Measurements from ENCODE around the gene COMTD1. TPM values are rescaled to one million over a fixed set of nuclear protein-coding genes. Genes with fewer than 3 reads are reported as not detected.

The COMTD1 gene
- total RNA-seq, 1 donor from 2014 or later = 22.0 TPM

DNA sequence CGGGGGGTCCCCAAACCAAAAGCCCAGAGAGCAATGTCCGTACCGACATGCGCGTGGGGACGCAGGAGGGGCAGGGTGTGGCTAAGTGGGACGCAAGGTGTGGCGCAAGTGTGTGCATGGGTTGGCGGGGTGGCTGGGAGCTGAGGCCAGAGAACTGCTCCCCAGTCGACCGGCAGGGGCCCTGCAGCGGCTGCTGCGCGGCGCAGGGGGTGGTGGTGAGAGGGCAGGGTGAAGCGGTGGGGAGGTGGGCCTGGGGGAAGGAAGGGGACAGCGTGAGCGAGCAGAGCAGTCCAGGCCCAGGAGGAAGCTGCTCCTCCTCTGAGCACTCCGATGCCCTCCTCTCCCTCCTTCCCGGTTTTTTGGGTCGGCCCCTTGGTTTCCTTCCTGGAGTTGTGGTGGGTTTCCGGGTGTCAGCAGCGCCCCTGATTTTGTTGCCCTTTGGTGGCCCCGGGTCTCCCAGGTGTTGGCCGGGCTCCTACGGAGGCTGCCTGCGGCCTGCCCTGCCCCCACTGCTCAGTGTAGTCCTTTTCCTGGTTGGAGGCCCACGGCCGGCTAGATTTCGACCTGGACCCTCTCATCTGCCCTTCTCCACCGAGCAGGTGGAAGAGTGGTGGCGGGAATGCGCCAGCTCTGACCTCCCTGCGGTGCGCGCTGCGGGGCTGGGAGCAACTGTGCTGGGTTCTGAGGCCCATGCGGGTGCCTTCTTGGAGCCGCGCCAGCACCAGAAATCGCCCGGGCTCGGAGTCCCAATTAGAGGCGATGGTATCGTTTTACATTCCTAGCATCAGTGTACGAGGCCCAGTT is 40.5 kb upstream of the COMTD1 start:
- H3K4me3 ChIP-seq (ENCODE audit: low read depth, low read length) = no peak overlapping the region
- peaks cover 2% of the 10 kb centered on the region for H3K27me3 ChIP-seq (ENCODE audit: control insufficient read depth, insufficient read depth, low read length)
- no peak for DNase-seq (ENCODE audit: low read depth)
- TF ChIP-seq, protein P1, sequence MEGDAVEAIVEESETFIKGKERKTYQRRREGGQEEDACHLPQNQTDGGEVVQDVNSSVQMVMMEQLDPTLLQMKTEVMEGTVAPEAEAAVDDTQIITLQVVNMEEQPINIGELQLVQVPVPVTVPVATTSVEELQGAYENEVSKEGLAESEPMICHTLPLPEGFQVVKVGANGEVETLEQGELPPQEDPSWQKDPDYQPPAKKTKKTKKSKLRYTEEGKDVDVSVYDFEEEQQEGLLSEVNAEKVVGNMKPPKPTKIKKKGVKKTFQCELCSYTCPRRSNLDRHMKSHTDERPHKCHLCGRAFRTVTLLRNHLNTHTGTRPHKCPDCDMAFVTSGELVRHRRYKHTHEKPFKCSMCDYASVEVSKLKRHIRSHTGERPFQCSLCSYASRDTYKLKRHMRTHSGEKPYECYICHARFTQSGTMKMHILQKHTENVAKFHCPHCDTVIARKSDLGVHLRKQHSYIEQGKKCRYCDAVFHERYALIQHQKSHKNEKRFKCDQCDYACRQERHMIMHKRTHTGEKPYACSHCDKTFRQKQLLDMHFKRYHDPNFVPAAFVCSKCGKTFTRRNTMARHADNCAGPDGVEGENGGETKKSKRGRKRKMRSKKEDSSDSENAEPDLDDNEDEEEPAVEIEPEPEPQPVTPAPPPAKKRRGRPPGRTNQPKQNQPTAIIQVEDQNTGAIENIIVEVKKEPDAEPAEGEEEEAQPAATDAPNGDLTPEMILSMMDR (IDR thresholded peaks at IDR 0.05; ENCODE audit: insufficient read depth, low read length, poor library complexity, severe bottlenecking) = no peak
- H3K36me3 ChIP-seq (ENCODE audit: control insufficient read depth, insufficient read depth, low read length) = no peaks in the 10 kb centered on the region

DNA sequence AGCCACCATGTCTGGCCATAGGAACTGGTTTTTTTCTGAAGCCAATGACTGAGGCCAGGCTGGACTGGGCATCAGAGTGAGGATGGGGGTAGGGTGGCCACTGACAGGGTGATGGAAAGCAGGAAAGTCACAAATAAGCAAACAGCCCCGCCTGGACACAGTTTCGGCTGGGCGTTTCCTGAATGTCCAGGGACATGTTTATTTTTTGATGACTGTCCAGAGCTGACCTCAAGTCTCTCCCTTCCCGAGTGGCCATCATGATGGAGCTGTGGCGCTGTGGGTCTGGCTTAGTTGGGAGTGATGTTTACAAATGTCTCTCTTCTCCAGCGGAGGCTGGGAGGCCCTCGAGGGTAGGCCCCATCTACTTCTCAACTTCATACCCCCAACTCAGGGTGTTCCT is 37.1 kb upstream of the COMTD1 start:
- Histone ChIP-seq H3K27me3 (ENCODE audit: control insufficient read depth, insufficient read depth, low read length) (peaks cover 2% of the 10 kb centered on the region), H3K36me3 (ENCODE audit: control insufficient read depth, insufficient read depth, low read length) (no peaks in the 10 kb centered on the region), H3K4me3 (ENCODE audit: low read depth, low read length) (no peak overlapping the region)
- DNase-seq (ENCODE audit: low read depth) = no peak
- TF ChIP-seq, protein P1 (IDR thresholded peaks at IDR 0.05; ENCODE audit: insufficient read depth, low read length, poor library complexity, severe bottlenecking) = no peak

DNA sequence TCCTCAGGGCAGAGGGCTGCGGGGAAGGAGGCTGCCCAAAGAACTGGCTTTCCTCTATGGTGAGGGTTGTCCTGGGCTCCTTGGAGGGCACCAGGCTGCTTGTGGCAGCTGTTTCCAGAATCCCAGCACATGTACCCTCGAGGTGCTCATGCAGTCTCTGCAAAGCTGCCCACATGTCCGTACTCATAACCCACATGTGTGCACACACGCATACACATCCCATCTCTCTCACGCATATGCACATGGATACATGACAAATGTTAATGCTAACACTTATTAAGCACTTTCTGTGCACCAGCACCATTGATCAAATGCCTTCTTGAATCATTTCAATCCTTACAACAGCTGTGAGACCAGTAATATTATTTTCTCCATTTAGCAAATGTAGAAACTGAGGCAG is 36.3 kb upstream of the COMTD1 start:
- no peak for DNase-seq (ENCODE audit: low read depth)
- H3K4me3 ChIP-seq (ENCODE audit: low read depth, low read length) = no peak overlapping the region
- H3K27me3 ChIP-seq (ENCODE audit: control insufficient read depth, insufficient read depth, low read length) = peaks cover 2% of the 10 kb centered on the region
- TF ChIP-seq, protein P1 (IDR thresholded peaks at IDR 0.05; ENCODE audit: insufficient read depth, low read length, poor library complexity, severe bottlenecking) = no peak
- H3K36me3 ChIP-seq (ENCODE audit: control insufficient read depth, insufficient read depth, low read length) = no peaks in the 10 kb centered on the region

DNA sequence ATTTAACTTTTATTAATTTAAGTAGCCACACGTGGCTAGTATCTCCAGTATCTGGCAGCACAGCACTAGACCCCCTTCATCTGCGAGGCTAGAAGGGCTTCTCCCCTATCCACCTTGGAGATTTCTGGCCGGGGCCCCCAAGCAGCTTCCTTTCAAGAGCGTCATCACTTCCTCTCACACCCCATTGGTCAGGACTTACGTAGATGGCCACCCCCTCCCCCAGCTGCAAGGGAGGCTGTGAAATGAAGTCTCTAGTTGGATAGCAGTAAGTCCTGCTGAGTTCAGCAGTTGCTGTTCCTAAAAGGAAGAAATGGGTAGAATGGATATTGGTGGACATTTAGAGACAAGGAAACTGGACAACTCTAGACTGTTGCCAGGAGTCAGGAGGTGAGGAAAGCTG is 33.8 kb upstream of the COMTD1 start:
- Histone ChIP-seq H3K27me3 (ENCODE audit: control insufficient read depth, insufficient read depth, low read length) (no peaks in the 10 kb centered on the region), H3K36me3 (ENCODE audit: control insufficient read depth, insufficient read depth, low read length) (no peaks in the 10 kb centered on the region), H3K4me3 (ENCODE audit: low read depth, low read length) (no peak overlapping the region)
- no peak for DNase-seq (ENCODE audit: low read depth)
- TF ChIP-seq, protein P1 (IDR thresholded peaks at IDR 0.05; ENCODE audit: insufficient read depth, low read length, poor library complexity, severe bottlenecking) = no peak

DNA sequence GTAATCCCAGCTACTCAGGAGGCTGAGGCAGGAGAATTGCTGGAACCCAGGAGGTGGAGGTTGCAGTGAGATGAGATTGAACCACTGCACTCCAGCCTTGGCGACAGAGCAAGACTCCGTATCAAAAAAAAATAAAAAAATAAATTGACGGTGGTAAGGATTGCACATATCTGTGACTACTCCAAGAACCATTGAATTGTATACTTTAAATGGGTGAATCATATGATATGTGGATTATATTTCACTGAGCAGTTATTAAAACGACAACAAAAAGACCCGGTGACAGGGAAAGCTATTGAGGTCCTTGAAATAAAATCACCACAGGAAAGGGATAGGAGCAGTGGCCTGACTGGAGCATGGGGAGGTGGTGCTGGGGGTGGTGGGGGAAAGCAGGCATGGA is 31.2 kb upstream of the COMTD1 start:
- H3K36me3 ChIP-seq (ENCODE audit: control insufficient read depth, insufficient read depth, low read length) = no peaks in the 10 kb centered on the region
- H3K4me3 ChIP-seq (ENCODE audit: low read depth, low read length) = no peak overlapping the region
- no peak for DNase-seq (ENCODE audit: low read depth)
- peaks cover 2% of the 10 kb centered on the region for H3K27me3 ChIP-seq (ENCODE audit: control insufficient read depth, insufficient read depth, low read length)
- TF ChIP-seq, protein P1 (IDR thresholded peaks at IDR 0.05; ENCODE audit: insufficient read depth, low read length, poor library complexity, severe bottlenecking) = no peak

DNA sequence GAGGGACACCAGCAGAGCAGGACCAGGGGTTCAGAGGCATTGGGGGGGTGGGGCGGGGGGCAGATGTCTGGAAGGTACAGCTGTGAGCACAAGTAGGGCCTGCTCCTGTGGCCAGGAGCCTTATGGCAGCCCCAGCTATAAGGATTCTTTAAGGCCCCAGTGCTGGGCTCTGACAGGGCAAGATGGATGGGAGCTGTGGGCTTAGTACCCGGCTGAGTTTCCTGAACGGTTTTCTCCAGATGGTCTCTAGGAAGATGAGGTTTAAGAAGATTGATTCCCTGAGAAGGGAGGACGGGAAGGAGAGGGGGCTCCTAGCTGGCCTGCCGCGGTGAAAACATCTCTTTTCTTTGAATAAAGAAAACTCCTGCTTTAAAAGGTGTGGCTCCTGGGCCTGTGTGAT is 30.1 kb upstream of the COMTD1 start:
- H3K4me3 ChIP-seq (ENCODE audit: low read depth, low read length) = no peak overlapping the region
- H3K27me3 ChIP-seq (ENCODE audit: control insufficient read depth, insufficient read depth, low read length) = peaks cover 2% of the 10 kb centered on the region
- no peaks in the 10 kb centered on the region for H3K36me3 ChIP-seq (ENCODE audit: control insufficient read depth, insufficient read depth, low read length)
- no peak for DNase-seq (ENCODE audit: low read depth)
- TF ChIP-seq, protein P1 (IDR thresholded peaks at IDR 0.05; ENCODE audit: insufficient read depth, low read length, poor library complexity, severe bottlenecking) = no peak

Data from kidney epithelial cell (primary cell).